ENCODE data around the gene GDA. TPM values are rescaled to one million over a fixed set of nuclear protein-coding genes. Genes with fewer than 3 reads are reported as not detected.

The GDA gene
- total and polyA plus RNA-seq, 7 donors: 0.07 to 0.52 (median 0.16) TPM

- DNase-seq (no peak), ATAC-seq (no peak)
- peaks cover 0 to 3% (median 0%) of the 10 kb centered on the region in 3 donors for H3K27me3 ChIP-seq (ENCODE audit: insufficient read depth in 3 of 3, low read length in 2 of 3)
- no peak overlapping the region for H3K27ac ChIP-seq
- 74 to 85% (median 79%) methylated on average over 6 of the region's 6 CpGs for WGBS, 3 donors
- no peaks in the 10 kb centered on the region for H3K9me3 ChIP-seq
- intact Hi-C loops (cut with DNase I): no loop called here
- no peaks in the 10 kb centered on the region for H3K4me1 ChIP-seq
- TF ChIP-seq CTCF (IDR thresholded peaks at IDR 0.05): no peak
- no peaks in the 10 kb centered on the region for H3K36me3 ChIP-seq (ENCODE audit: insufficient read depth in 1 of 2, low read depth in 1 of 2)
- no peak overlapping the region for H3K4me3 ChIP-seq
Observed at GRCh38 chr9:72137697-72138365, 11.4 kb upstream of the GDA start.

- H3K27ac ChIP-seq: no peak overlapping the region
- no peak for TF ChIP-seq CTCF (IDR thresholded peaks at IDR 0.05)
- H3K36me3 ChIP-seq (ENCODE audit: insufficient read depth in 1 of 2, low read depth in 1 of 2): no peaks in the 10 kb centered on the region
- 85 to 93% (median 86%) methylated on average over 2 of the region's 2 CpGs for WGBS, 3 donors
- peaks cover 0 to 3% (median 0%) of the 10 kb centered on the region in 3 donors for H3K27me3 ChIP-seq (ENCODE audit: insufficient read depth in 3 of 3, low read length in 2 of 3)
- H3K4me1 ChIP-seq: no peaks in the 10 kb centered on the region
- ATAC-seq: no peak
- intact Hi-C loops (cut with DNase I): no loop called here
- DNase-seq: no peak
- no peaks in the 10 kb centered on the region for H3K9me3 ChIP-seq
- H3K4me3 ChIP-seq: no peak overlapping the region
Observed at GRCh38 chr9:72139226-72139625, 10.0 kb upstream of the GDA start.

GRCh38 chr9:72140586-72140985 lies 8.7 kb upstream of the GDA start:
- H3K4me3 ChIP-seq: no peak overlapping the region
- TF ChIP-seq CTCF (IDR thresholded peaks at IDR 0.05): no peak
- H3K4me1 ChIP-seq: no peaks in the 10 kb centered on the region
- H3K36me3 ChIP-seq (ENCODE audit: insufficient read depth in 1 of 2, low read depth in 1 of 2): no peaks in the 10 kb centered on the region
- H3K9me3 ChIP-seq: no peaks in the 10 kb centered on the region
- WGBS, 3 donors: 76 to 79% (median 78%) methylated on average over 4 of the region's 4 CpGs
- peaks cover 0 to 3% (median 0%) of the 10 kb centered on the region in 3 donors for H3K27me3 ChIP-seq (ENCODE audit: insufficient read depth in 3 of 3, low read length in 2 of 3)
- H3K27ac ChIP-seq: no peak overlapping the region
- DNase-seq (no peak), ATAC-seq (no peak)
- intact Hi-C loops (cut with DNase I): no loop called here

GRCh38 chr9:72141484-72141883 lies 7.8 kb upstream of the GDA start:
- H3K36me3 ChIP-seq (ENCODE audit: insufficient read depth in 1 of 2, low read depth in 1 of 2): no peaks in the 10 kb centered on the region
- no peak for ATAC-seq
- H3K4me3 ChIP-seq: no peak overlapping the region
- H3K4me1 ChIP-seq: no peaks in the 10 kb centered on the region
- H3K27me3 ChIP-seq (ENCODE audit: insufficient read depth in 3 of 3, low read length in 2 of 3): peaks cover 0 to 3% (median 0%) of the 10 kb centered on the region in 3 donors
- WGBS, 3 donors: 62 to 67% (median 64%) methylated on average over 3 of the region's 3 CpGs
- no peak for DNase-seq
- H3K9me3 ChIP-seq: no peaks in the 10 kb centered on the region
- H3K27ac ChIP-seq: no peak overlapping the region
- intact Hi-C loops (cut with DNase I): no loop called here
- no peak for TF ChIP-seq CTCF (IDR thresholded peaks at IDR 0.05)

All from psoas muscle (tissue), 8 donors.